Ishikawa (cell line): ENCODE measurements around the gene AFP.

ENCODE experiments used
- CREB1 ChIP-seq: IDR thresholded peaks from 2 replicates; pipeline ENCODE4 v1.6.1; 2012; ENCODE audit warnings: low read depth
- MAX ChIP-seq: IDR thresholded peaks from 2 replicates; pipeline ENCODE4 v1.6.1; 2012
- TAF1 ChIP-seq: IDR thresholded peaks from 2 replicates; pipeline ENCODE4 v1.6.1; 2012; ENCODE audit warnings: low read depth, mild to moderate bottlenecking
- YY1 ChIP-seq: IDR thresholded peaks from 2 replicates; pipeline ENCODE4 v1.6.1; 2012; ENCODE audit warnings: low read depth
- ZBTB7A ChIP-seq: IDR thresholded peaks from 2 replicates; pipeline ENCODE4 v1.6.1; 2012; ENCODE audit warnings: low read depth

GRCh38 chr4:73405138-73405537 is 30.9 kb upstream of the AFP start:
- TF ChIP-seq CREB1 (no peak), TAF1 (no peak), MAX (no peak), ZBTB7A (no peak), YY1 (no peak)
